ENCODE results near the gene MLXIP. TPM values are rescaled to one million over a fixed set of nuclear protein-coding genes. Genes with fewer than 3 reads are reported as not detected.

The MLXIP gene
- total and polyA plus RNA-seq, 2 of the 13 experiments (the other 11 are each of a cell fraction or from before 2014, with no cell fraction given): 5.3 to 6.7 TPM

GRCh38 chr12:122076743-122077495 lies 1.6 kb upstream of the MLXIP start (continued):
- TF ChIP-seq JDP2 (CRISPR knock-in tag; IDR thresholded peaks at IDR 0.05; ENCODE audit: borderline replicate concordance): no peak
- TF ChIP-seq, protein P1, sequence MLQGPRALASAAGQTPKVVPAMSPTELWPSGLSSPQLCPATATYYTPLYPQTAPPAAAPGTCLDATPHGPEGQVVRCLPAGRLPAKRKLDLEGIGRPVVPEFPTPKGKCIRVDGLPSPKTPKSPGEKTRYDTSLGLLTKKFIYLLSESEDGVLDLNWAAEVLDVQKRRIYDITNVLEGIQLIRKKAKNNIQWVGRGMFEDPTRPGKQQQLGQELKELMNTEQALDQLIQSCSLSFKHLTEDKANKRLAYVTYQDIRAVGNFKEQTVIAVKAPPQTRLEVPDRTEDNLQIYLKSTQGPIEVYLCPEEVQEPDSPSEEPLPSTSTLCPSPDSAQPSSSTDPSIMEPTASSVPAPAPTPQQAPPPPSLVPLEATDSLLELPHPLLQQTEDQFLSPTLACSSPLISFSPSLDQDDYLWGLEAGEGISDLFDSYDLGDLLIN (CRISPR knock-in tag; IDR thresholded peaks at IDR 0.05; ENCODE audit: borderline replicate concordance): no peak
- no peak for TF ChIP-seq KMT2B (CRISPR knock-in tag; IDR thresholded peaks at IDR 0.05)
- no peak for TF ChIP-seq NCOA5 (CRISPR knock-in tag; IDR thresholded peaks at IDR 0.05)
- TF ChIP-seq ZBTB4 (CRISPR knock-in tag; IDR thresholded peaks at IDR 0.05; ENCODE audit: borderline replicate concordance): no peak
- TF ChIP-seq MAF1 (CRISPR knock-in tag; IDR thresholded peaks at IDR 0.05; ENCODE audit: borderline replicate concordance): no peak
- no peak for TF ChIP-seq ZNF816 (CRISPR knock-in tag; IDR thresholded peaks at IDR 0.05; ENCODE audit: borderline replicate concordance)
- TF ChIP-seq ZFP1 (CRISPR knock-in tag; IDR thresholded peaks at IDR 0.05): no peak
- TF ChIP-seq ETV6 (CRISPR knock-in tag; conservative IDR thresholded peaks at IDR 0.05): no peak
- TF ChIP-seq, protein P2, sequence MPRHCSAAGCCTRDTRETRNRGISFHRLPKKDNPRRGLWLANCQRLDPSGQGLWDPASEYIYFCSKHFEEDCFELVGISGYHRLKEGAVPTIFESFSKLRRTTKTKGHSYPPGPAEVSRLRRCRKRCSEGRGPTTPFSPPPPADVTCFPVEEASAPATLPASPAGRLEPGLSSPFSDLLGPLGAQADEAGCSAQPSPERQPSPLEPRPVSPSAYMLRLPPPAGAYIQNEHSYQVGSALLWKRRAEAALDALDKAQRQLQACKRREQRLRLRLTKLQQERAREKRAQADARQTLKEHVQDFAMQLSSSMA (CRISPR knock-in tag; IDR thresholded peaks at IDR 0.05): peak; percentile 69; the same call in 1 of the 2 replicates
- TF ChIP-seq PPARG (CRISPR knock-in tag; conservative IDR thresholded peaks at IDR 0.05): no peak
- TF ChIP-seq ZNF773 (CRISPR knock-in tag; IDR thresholded peaks at IDR 0.05; ENCODE audit: borderline replicate concordance): no peak
- no peak for TF ChIP-seq NFRKB (IDR thresholded peaks at IDR 0.05)
- TF ChIP-seq TBP (CRISPR knock-in tag; IDR thresholded peaks at IDR 0.05): no peak
- TF ChIP-seq TRIM22 (IDR thresholded peaks at IDR 0.05): no peak
- TF ChIP-seq GFI1 (CRISPR knock-in tag; IDR thresholded peaks at IDR 0.05; ENCODE audit: borderline replicate concordance): no peak
- TF ChIP-seq, protein P3, sequence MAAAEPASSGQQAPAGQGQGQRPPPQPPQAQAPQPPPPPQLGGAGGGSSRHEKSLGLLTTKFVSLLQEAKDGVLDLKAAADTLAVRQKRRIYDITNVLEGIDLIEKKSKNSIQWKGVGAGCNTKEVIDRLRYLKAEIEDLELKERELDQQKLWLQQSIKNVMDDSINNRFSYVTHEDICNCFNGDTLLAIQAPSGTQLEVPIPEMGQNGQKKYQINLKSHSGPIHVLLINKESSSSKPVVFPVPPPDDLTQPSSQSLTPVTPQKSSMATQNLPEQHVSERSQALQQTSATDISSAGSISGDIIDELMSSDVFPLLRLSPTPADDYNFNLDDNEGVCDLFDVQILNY (CRISPR knock-in tag; conservative IDR thresholded peaks at IDR 0.05): no peak
- no peak for TF ChIP-seq POLR2A (IDR thresholded peaks at IDR 0.05; ENCODE audit: insufficient read depth in 1 of 2, low read depth in 2 of 2, low read length in 2 of 2)
- no peak for TF ChIP-seq RNF2 (conservative IDR thresholded peaks at IDR 0.05; ENCODE audit: low read depth)
- TF ChIP-seq ZNF780A (CRISPR knock-in tag; IDR thresholded peaks at IDR 0.05): no peak
